PC-3 (cell line): ENCODE measurements around the gene MLYCD.

ENCODE experiments used
- CTCF ChIP-seq: fragments of 300-600 bp; sonication (generic); conservative IDR thresholded peaks from 2 replicates; pipeline ENCODE4 v1.5.1; 2017; ENCODE audit warnings: antibody characterized with exemption, low read depth, mild to moderate bottlenecking, low read length
- EZH2 ChIP-seq: fragments of 300-600 bp; sonication (generic); IDR thresholded peaks from one replicate; pipeline ENCODE4 v1.6.1; 2017; ENCODE audit warnings: antibody characterized with exemption, mild to moderate bottlenecking, low read length; ENCODE audit not compliant: unreplicated experiment
- EZH2phosphoT487 ChIP-seq: fragments of 300-600 bp; sonication (generic); IDR thresholded peaks from 2 replicates; pipeline ENCODE4 v1.6.1; 2018; ENCODE audit warnings: mild to moderate bottlenecking, antibody characterized with exemption, low read length, borderline replicate concordance

- no peak for TF ChIP-seq CTCF
- TF ChIP-seq EZH2, result no peak
- TF ChIP-seq EZH2phosphoT487, result no peak
Measured at GRCh38 chr16:83939266-83939855, 40.4 kb downstream of the MLYCD start.
